ENCODE results near the gene INO80.

GRCh38 chr15:40955930-40956540, 160.0 kb downstream of the INO80 start:
- TF ChIP-seq CTCF (IDR thresholded peaks at IDR 0.05; ENCODE audit: low read length) (no peak), EZH2 (IDR thresholded peaks at IDR 0.05; ENCODE audit: borderline replicate concordance, low read length) (no peak)

Data from OCI-LY1 (cell line).